HUDEP-2 (cell line): ENCODE data around the gene PRKD2.
"Not testable (repeated sequence)": the region's sequence is repeated elsewhere in the genome, so short reads cannot be mapped to it uniquely, and the experiment has no call there.

ENCODE experiments used
- DNase-seq, 76 experiments: peaks; one replicate each; lab custom pipeline; 2025; ENCODE audit not compliant: unreplicated experiment in 76 of 76; lab: John Stamatoyannopoulos, UW

The PRKD2 gene

GRCh38 chr19:46712768-46713338, 4.1 kb downstream of the PRKD2 start:
- not testable (repeated sequence) for DNase-seq

- DNase-seq: no peak
These were observed 6.2 kb downstream of the PRKD2 start for GRCh38 chr19:46710687-46711086.

GRCh38 chr19:46704379-46705076, 12.4 kb downstream of the PRKD2 start:
- peak in 70 of 76 experiments; percentile 18 to 98 (median 72) for DNase-seq

GRCh38 chr19:46700704-46701103, 16.2 kb downstream of the PRKD2 start:
- no peak for DNase-seq

GRCh38 chr19:46698395-46699321, 18.3 kb downstream of the PRKD2 start:
- no peak for DNase-seq

GRCh38 chr19:46697204-46697960, 19.5 kb downstream of the PRKD2 start:
- DNase-seq: peak in 75 of 76 experiments; percentile 32 to 100 (median 97)

- no peak for DNase-seq
These were observed 20.1 kb downstream of the PRKD2 start for GRCh38 chr19:46696866-46697203.

- DNase-seq: no peak
These were observed 20.9 kb downstream of the PRKD2 start for GRCh38 chr19:46696052-46696451.

- no peak for DNase-seq
These were observed 23.2 kb downstream of the PRKD2 start for GRCh38 chr19:46693760-46694159.

- no peak for DNase-seq
These were observed 23.8 kb downstream of the PRKD2 start for GRCh38 chr19:46692918-46693722.

GRCh38 chr19:46691948-46692347, 25.0 kb downstream of the PRKD2 start:
- DNase-seq: no peak

- DNase-seq: no peak
These were observed 25.8 kb downstream of the PRKD2 start for GRCh38 chr19:46691104-46691503.

GRCh38 chr19:46689358-46689757, 27.6 kb downstream of the PRKD2 start:
- DNase-seq: no peak

GRCh38 chr19:46687438-46688145, 29.3 kb downstream of the PRKD2 start:
- no peak for DNase-seq

GRCh38 chr19:46685189-46685588, 31.7 kb downstream of the PRKD2 start:
- DNase-seq: no peak

- peak in 64 of 76 experiments; percentile 5 to 76 (median 52) for DNase-seq
These were observed 38.7 kb downstream of the PRKD2 start for GRCh38 chr19:46678110-46678732.

GRCh38 chr19:46674416-46675178, 42.3 kb downstream of the PRKD2 start:
- no peak for DNase-seq

GRCh38 chr19:46670813-46671212, 46.1 kb downstream of the PRKD2 start:
- DNase-seq: no peak
